Left ventricle myocardium inferior (tissue), 1 donor: Measurements from ENCODE around the gene OR5T1. TPM values are rescaled to one million over a fixed set of nuclear protein-coding genes. Genes with fewer than 3 reads are reported as not detected.

Experiments used
- DNase-seq: peaks from one replicate; pipeline ENCODE4 v3.0.0-alpha.2; 2020
- H3K27ac ChIP-seq: fragments of 200-600 bp; replicated peaks from 2 replicates; pipeline ENCODE4 v1.8.0; 2021
- H3K27me3 ChIP-seq: fragments of 200-600 bp; 2 replicates; pipeline ENCODE4 v1.8.0; 2021; ENCODE audit warnings: low read depth
- H3K36me3 ChIP-seq: fragments of 200-600 bp; 2 replicates; pipeline ENCODE4 v1.8.0; 2021
- H3K4me1 ChIP-seq: fragments of 200-600 bp; 2 replicates; pipeline ENCODE4 v1.8.0; 2021
- H3K4me3 ChIP-seq: fragments of 200-600 bp; 2 replicates; pipeline ENCODE4 v1.8.0; 2021; ENCODE audit warnings: mild to moderate bottlenecking, moderate library complexity
- H3K9me3 ChIP-seq: fragments of 200-600 bp; replicated peaks from 2 replicates; pipeline ENCODE4 v1.8.0; 2021
- CTCF ChIP-seq: fragments of 200-600 bp; IDR thresholded peaks from 2 replicates; pipeline ENCODE4 v1.8.0; 2021; ENCODE audit warnings: antibody characterized with exemption, mild to moderate bottlenecking, borderline replicate concordance
- intact Hi-C: fragments of 100-400 bp; cut with micrococcal nuclease; formaldehyde crosslinking; loops from one replicate; pipeline ENCODE4 v1.11.0; 2022
- long read RNA-seq: library from polyadenylated mRNA; unstranded; transcript quantifications from one replicate; pipeline ENCODE4 v2.0.0, GENCODE V29; 2021
- total RNA-seq: library from RNA; stranded (reverse); fragmentation: NEBNext Ultra II Directional; extraction: Animal tissue kit (Norgen Biotek cat#: 25700); gene quantifications from one replicate; pipeline ENCODE4 v1.2.1, GENCODE V29; 2021
- donor health status: DM: no; HTN: yes; CAD: no; lungs with severe emphysema.

Gene OR5T1
- not detected for total RNA-seq
- long read RNA-seq, result 0 reads

GRCh38 chr11:56273854-56274253 is at the start of gene OR5T1:
Gene OR5T1 (plus strand): TSS chr11:56274154. CDS start chr11:56275639, 1,485 bp downstream.
- Histone ChIP-seq H3K27ac (no peak within 1 kb of the TSS), H3K36me3 (no peaks in the 10 kb centered on the region), H3K9me3 (peaks cover 19% of the 10 kb centered on the region), H3K27me3 (no peaks in the 10 kb centered on the region), H3K4me3 (no peak within 1 kb of the TSS), H3K4me1 (no peaks in the 10 kb centered on the region)
- intact Hi-C loops, result no loop called here
- no peak for TF ChIP-seq CTCF
- DNase-seq, result no peak

- Histone ChIP-seq H3K27me3 (no peaks in the 10 kb centered on the region), H3K4me3 (no peak within 1 kb of the TSS)
- intact Hi-C loops, result no loop called here
These were observed 39.8 kb upstream of the OR5T1 start, which contains the start of gene OR5T2 for GRCh38 chr11:56234155-56234554. Gene OR5T2 (minus strand): TSS chr11:56234255. CDS start chr11:56233062, 1,193 bp downstream.

GRCh38 chr11:56251954-56252353 is 22.0 kb upstream of the OR5T1 start, which contains the start of gene OR5T3:
Gene OR5T3 (plus strand): TSS chr11:56252254. CDS start chr11:56252254, 0 bp downstream.
- no peaks in the 10 kb centered on the region for H3K27me3 ChIP-seq
- no peak for DNase-seq
- H3K4me3 ChIP-seq, result no peak within 1 kb of the TSS
- H3K36me3 ChIP-seq, result no peaks in the 10 kb centered on the region
- no peaks in the 10 kb centered on the region for H3K4me1 ChIP-seq
- TF ChIP-seq CTCF, result no peak
- H3K27ac ChIP-seq, result no peak within 1 kb of the TSS
- H3K9me3 ChIP-seq, result peaks cover 12% of the 10 kb centered on the region
- intact Hi-C loops, result no loop called here

More at GRCh38 chr11:56234155-56234554, 39.8 kb upstream of the OR5T1 start, which contains the start of gene OR5T2:
- H3K4me1 ChIP-seq, result no peaks in the 10 kb centered on the region
- no peak for DNase-seq
- H3K27ac ChIP-seq, result no peak within 1 kb of the TSS
- H3K9me3 ChIP-seq, result peaks cover 18% of the 10 kb centered on the region
- TF ChIP-seq CTCF, result no peak
- no peaks in the 10 kb centered on the region for H3K36me3 ChIP-seq

GRCh38 chr11:56271092-56271491 is 2.9 kb upstream of the OR5T1 start:
- no peaks in the 10 kb centered on the region for H3K27me3 ChIP-seq
- intact Hi-C loops, result no loop called here
- H3K36me3 ChIP-seq, result no peaks in the 10 kb centered on the region

GRCh38 chr11:56292154-56292553 is 18.2 kb downstream of the OR5T1 start, which contains the start of gene OR8H1:
Gene OR8H1 (minus strand): TSS chr11:56292254. CDS start chr11:56291062, 1,192 bp downstream.
- Histone ChIP-seq H3K9me3 (no peaks in the 10 kb centered on the region), H3K36me3 (no peaks in the 10 kb centered on the region), H3K4me1 (no peaks in the 10 kb centered on the region), H3K27ac (no peak within 1 kb of the TSS), H3K4me3 (no peak within 1 kb of the TSS), H3K27me3 (no peaks in the 10 kb centered on the region)
- DNase-seq, result no peak
- intact Hi-C loops, result no loop called here
- TF ChIP-seq CTCF, result no peak

More at GRCh38 chr11:56271092-56271491, 2.9 kb upstream of the OR5T1 start:
- Histone ChIP-seq H3K4me3 (no peak overlapping the region), H3K27ac (no peak overlapping the region), H3K4me1 (no peaks in the 10 kb centered on the region), H3K9me3 (peaks cover 39% of the 10 kb centered on the region)
- no peak for DNase-seq
- TF ChIP-seq CTCF, result no peak
